Measurements from ENCODE around the gene WWC2.

GRCh38 chr4:183288955-183289354 is 189.9 kb downstream of the WWC2 start:
- TF ChIP-seq CTCF (conservative IDR thresholded peaks at IDR 0.05; ENCODE audit: low read length): no peak; the same call in 1 of the 2 replicates
- TF ChIP-seq EZH2phosphoT487 (IDR thresholded peaks at IDR 0.05; ENCODE audit: borderline replicate concordance): no peak

Data from Loucy (cell line).